Activated effector memory CD4-positive, alpha-beta T cell treated with Interleukin-2 at 50 U/mL for 16 hours (primary cell): ENCODE data around the gene CLDN7.
"Not testable (repeated sequence)": the region's sequence is repeated elsewhere in the genome, so short reads cannot be mapped to it uniquely, and the experiment has no call there.

Experiments
- DNase-seq: peaks from one replicate; pipeline ENCODE4 v3.0.0-alpha.2; 2020

Gene CLDN7

GRCh38 chr17:7252176-7253043 lies 9.9 kb downstream of the CLDN7 start, which contains the start of gene ELP5:
Gene ELP5 (plus strand): TSS chr17:7252215. CDS start chr17:7252551, 336 bp downstream.
- peak; percentile 75 for DNase-seq

DNA sequence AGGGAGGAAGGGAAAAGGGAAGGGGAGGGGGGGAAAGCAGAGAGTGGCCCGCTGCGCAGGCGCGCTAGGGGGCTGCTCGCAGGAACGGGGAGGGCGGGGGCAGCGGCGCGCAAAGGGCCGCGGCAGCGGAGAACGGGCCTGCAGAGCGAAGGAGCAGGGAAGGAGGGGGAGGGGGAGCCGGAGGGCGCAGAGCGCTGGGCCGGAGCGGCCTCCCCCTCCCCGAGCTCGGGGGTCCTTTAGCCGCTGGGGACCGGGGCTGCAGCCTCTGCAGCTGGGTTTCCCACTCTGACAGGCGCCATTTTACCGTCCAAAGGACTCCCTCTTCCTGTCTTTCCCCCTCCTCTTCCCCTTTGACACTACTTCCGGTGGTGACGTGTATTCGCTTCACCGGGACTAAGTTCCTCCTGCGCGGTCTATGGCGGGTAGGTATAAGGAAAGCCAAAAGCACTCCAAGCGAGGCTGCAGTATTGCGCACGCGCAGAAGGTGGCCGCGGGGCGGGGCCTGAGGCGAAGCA lies 10.6 kb downstream of the CLDN7 start, which contains the start of gene CTDNEP1:
Gene CTDNEP1 (minus strand): TSS at position 74 of the 515 bp plus-strand sequence. CDS start 438 bp downstream, outside the sequence.
- DNase-seq, result peak; percentile 94

DNA sequence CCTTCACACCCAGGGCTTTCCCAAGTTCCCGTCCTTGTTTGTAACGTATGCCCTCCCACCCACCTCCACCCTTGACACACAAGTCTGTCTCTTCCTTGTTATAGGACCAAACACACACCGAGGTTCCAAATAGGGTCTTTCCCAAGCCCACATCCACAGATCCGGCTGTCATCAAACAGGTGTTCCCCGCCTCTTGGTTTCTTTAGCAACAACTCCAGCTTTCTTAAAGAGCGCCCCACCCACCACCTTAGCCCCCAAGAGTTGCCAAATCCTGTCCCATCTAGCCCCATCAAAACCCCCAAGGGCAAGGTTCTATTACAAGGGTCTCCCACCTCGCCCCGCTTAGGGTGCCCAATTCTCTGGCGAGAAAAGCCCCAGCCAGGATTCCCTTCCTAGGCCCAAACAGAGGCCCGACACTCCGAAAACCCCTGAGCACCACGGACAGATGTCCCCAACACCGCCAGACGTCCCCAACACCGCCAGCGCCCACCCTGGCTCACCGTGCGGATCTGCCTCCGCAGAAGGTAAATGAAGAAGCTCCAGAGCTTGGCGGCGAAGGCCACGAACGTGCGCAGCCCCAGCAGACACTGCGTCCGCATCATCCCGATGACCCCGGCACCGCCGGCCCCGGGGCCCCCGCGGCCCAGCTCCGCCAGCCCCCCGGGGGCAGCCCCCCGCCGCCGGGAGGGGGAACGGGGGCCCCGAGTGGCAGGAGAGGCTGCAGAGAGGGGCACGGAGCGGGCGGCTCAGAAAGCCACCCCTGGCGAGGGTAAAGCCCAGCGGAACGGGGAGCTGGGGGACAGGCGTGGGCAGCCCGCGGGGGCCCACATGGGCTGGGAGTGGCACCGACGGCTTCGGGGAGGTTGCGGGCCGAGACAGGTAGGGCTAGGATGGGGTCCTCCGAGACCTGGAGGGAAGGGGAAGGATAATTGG lies 11.3 kb downstream of the CLDN7 start:
- no peak for DNase-seq

DNA sequence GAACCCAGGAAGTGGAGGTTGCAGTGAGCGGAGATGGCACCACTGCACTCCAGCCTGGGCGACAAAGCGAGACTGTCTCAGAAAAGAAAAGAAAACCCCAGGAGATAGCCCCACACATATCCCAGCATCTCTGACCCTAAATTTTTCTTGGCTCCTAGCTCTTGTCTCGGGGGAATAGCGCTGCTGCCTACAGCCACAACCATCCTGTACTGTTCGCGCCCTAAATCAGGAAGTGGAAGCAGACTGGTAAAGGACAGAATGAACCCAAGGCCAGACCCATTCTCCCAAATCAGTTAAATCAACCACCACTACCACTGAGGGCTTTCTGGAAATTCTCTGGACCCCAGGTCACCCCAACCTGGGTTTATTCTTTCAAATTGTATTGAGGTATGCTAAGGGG lies 12.4 kb downstream of the CLDN7 start:
- no peak for DNase-seq

GRCh38 chr17:7249214-7249613 lies 13.1 kb downstream of the CLDN7 start:
- no peak for DNase-seq

GRCh38 chr17:7248796-7249195 lies 13.5 kb downstream of the CLDN7 start:
- no peak for DNase-seq

DNA sequence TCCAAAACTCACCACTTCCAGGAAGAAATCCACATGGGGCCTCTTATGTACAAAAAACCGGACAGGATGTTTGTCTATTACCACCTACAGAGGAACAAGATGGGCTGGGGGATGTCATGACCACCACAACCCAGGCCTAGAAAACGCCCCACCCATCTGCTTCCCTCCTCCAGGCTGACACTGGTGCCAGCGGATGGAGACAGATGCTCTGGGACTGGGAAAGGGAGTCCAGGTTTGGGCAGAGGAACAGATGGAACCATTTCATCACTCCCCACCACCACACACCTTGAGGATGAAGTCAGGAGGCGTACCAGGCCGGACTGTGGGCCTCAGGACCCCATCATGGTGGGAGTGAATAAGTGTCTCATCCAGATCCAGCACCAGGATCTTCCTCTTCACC lies 15.5 kb downstream of the CLDN7 start:
- no peak for DNase-seq

DNA sequence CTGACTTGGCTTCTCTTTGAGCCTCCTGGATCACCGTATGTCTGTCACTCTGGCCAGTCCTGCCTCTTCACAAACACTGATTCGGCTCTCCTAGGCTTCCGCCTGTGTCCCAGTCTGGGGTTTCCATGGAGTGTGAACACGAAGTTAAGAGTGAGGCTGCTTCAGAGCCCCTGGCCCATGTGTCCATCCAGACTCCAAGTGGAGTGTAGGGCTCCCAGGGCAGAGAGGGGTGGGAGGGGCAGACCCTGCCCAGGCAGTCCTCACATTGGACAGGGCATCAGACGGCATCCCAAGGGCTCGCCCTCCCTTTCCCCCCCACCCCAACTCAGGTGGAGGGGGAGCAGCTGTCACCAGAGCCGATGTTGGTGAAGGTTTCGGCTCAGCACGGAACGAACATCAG lies 18.4 kb downstream of the CLDN7 start:
- not testable (repeated sequence) for DNase-seq

GRCh38 chr17:7243453-7243729 lies 18.9 kb downstream of the CLDN7 start:
- DNase-seq, result no peak

- peak; percentile 89 for DNase-seq
These were observed 19.4 kb downstream of the CLDN7 start for GRCh38 chr17:7242717-7243452.

DNA sequence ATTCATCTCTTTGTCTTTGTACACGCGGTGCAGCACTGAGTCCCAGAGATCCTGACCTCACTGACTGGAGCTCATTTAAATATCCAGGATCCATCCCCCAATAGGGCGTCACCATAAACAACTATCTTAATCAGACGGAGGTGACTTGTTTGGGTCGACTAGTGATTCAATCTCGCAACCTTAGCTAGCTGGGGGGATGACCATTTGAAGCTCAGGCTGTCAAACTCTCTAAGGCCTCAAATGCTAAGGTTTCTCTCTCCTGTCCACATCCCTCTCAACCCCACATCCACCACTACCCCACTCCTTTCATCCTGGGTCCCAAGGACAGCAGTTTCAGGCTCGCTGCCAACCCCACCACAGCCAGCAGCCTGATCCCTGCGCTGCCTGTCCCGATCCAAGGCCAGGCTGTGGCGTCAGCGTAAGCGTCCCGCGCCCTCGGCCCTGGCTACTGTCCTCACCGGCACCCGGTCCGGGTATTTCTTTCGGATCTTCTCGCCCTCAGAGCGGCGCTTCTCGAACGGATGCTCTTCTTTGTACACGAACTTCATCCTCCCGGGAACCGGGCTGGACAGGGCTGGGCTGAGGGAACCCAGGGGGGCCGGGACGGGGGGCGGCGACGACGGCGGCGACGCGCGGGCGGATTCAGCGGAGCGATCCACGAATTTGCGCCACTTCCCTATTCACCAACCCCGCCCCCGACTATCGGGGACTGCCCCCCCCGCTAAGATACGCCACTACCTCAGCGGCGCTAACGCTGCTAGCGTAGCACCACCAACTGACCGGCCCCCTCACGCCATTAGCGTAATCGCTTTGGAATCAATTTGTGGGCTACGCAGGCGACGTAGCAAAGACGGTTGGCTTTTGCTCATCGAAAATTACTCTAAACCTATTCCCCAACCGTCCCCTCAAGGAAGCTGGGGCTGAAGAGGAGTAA lies 20.2 kb downstream of the CLDN7 start, which contains the start of gene GABARAP:
Gene GABARAP (minus strand): TSS at position 667 of the 934 bp plus-strand sequence. CDS start 119 bp downstream, at position 548.
- DNase-seq, result peak; percentile 89

GRCh38 chr17:7241090-7241733 lies 21.1 kb downstream of the CLDN7 start:
- no peak for DNase-seq

- DNase-seq, result no peak
These were observed 21.9 kb downstream of the CLDN7 start for GRCh38 chr17:7240375-7240774.

- DNase-seq, result peak; percentile 98
These were observed 22.9 kb downstream of the CLDN7 start, which contains the start of gene PHF23 for GRCh38 chr17:7239091-7240027. Gene PHF23 (minus strand): TSS chr17:7239457. CDS start chr17:7239279, 178 bp downstream.

DNA sequence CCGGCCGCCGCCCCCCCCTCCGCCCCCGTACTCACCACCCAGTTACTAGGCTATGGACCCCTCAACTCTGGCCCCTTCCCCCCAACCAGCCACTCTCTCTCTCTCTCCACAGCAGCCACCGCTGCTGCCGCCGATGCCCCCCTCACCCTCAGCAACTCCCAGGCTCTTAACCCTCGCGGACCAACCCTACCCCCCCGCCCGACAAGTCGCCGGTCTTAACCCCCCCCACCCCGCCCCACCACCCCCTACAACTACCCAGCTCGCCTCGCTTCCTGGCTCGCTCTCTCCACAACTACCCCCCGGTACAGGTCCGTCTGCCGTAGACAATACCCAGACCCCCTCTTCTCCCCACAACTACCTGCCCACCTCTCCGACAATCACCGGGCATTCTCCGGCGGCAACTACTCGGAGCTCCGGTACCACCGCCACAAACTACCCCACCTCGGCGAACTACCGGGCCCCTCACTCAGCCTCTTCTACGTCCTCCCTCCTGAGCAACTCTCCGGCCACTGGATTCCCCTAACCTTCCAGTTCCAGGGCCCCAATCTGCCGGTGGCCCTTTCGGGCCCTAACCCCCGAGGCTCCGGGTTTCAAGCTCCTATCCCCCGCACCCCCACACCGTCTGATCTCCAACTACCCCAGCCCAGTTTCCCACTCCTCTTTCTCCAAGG lies 23.7 kb downstream of the CLDN7 start:
- peak; percentile 18 for DNase-seq

- DNase-seq, result peak; percentile 72
These were observed 24.4 kb downstream of the CLDN7 start for GRCh38 chr17:7237761-7238419.

DNA sequence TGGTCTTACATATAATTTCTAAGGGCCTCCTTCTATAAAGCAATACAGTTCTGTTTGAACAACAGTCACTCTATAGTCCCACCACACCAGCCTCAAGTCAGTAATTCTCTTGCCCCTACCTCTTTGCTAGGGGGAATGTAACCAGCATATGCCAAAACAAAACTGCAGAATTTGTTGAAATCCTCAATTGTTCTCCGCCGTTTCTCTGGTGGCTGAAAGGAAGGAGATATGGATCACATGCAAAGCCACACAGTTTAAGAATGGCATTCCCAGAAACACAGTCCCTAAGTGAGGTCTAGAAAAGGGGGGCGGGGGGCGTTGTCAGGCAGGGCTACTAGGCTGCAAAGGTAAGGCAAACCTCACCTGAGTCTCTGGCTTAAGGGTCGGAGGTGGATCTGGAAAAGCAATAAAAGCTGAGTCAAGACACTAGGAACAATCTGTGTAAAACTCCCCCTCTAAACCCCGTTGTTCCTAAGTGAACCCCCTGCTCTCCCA lies 25.0 kb downstream of the CLDN7 start:
- no peak for DNase-seq

DNA sequence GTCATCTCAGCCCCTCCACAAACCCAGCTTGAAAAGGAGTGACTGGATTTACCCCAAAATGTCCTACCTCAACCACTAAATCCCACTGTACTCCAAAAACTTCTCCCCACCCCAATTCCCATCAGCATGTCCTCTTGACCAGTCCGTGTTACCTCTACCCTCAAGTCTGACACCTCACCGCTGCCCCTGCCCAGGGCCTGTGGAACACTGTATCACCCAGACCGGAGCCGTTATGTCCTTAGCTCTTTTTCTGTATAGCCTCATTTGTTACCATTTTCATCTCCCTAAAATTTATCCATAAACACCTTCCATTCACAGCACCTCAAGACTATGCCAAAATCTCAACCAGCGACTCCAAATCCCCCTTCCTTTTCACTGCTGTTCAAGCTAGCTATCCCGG lies 25.5 kb downstream of the CLDN7 start:
- no peak for DNase-seq
